A549 (cell line): ENCODE data around the gene GRIP2. TPM values are rescaled to one million over a fixed set of nuclear protein-coding genes. Genes with fewer than 3 reads are reported as not detected.
A peak's percentile ranks its signal among the peaks of the same experiment; 100 is the strongest.

Experiments
- ATAC-seq, 2 experiments: fragments of 200-7000 bp in 1 of 2; fragments of >200 bp in 1 of 2; cut with Nextera tagmentation in 1 of 2; cut with Tn5 transposase in 1 of 2; 3 replicates each; pipeline versions ENCODE4 v1.8.0 to v1.9.1; 2018 to 2020; ENCODE audit warnings: mild to moderate bottlenecking in 1 of 2, moderate library complexity in 1 of 2
- CTCF ChIA-PET: fragments of 300-600 bp; sonication (Branson Sonifier 250); formaldehyde crosslinking; extraction: SDS; loops from one replicate; lab custom pipeline; 2021; ENCODE audit warnings: antibody characterized with exemption, inconsistent platforms; lab: Yijun Ruan, JAX
- POLR2A ChIA-PET: fragments of 350-600 bp; formaldehyde crosslinking; extraction: SDS; loops from one replicate; lab custom pipeline; 2021; ENCODE audit warnings: antibody characterized with exemption, inconsistent platforms; lab: Yijun Ruan, JAX
- DNase-seq, 2 experiments: peaks; one replicate each; pipeline versions ENCODE4 v3.0.0 to v3.0.0-alpha.2; 2011 to 2016; ENCODE audit warnings: low read depth in 1 of 2, low spot score in 1 of 2
- FAIRE-seq: peaks from 2 replicates; lab custom pipeline; 2011; peaks lifted over from hg19 to GRCh38; lab: Jason Lieb, UNC
- H3K27ac ChIP-seq, 2 experiments: fragments of >200 bp; sonication (Bioruptor Twin); formaldehyde crosslinking; 3 replicates each; pipeline ENCODE4 v1.5.1; 2016 to 2017
- H3K4me1 ChIP-seq: fragments of >200 bp; sonication (Bioruptor Twin); formaldehyde crosslinking; 3 replicates; pipeline ENCODE4 v1.6.1; 2016
- H3K4me2 ChIP-seq: fragments of >200 bp; sonication (Bioruptor Twin); formaldehyde crosslinking; 3 replicates; pipeline ENCODE4 v1.6.1; 2016
- H3K4me3 ChIP-seq: fragments of >200 bp; sonication (Bioruptor Twin); formaldehyde crosslinking; 3 replicates; pipeline ENCODE4 v1.5.1; 2016
- H3K9me3 ChIP-seq: fragments of >200 bp; sonication (Bioruptor Twin); formaldehyde crosslinking; 3 replicates; pipeline ENCODE4 v1.6.1; 2016
- BHLHE40 ChIP-seq: IDR thresholded peaks from 2 replicates; pipeline ENCODE4 v1.6.1; 2012; ENCODE audit warnings: low read depth, low read length, inconsistent platforms
- CBX2 ChIP-seq: fragments of 200-600 bp; sonication (generic); IDR thresholded peaks from 2 replicates; pipeline ENCODE4 v1.6.1; 2016; ENCODE audit warnings: low read depth, mild to moderate bottlenecking, borderline replicate concordance
- CBX8 ChIP-seq: fragments of 200-600 bp; sonication (generic); IDR thresholded peaks from 2 replicates; pipeline ENCODE4 v1.6.1; 2016
- CHD2 ChIP-seq: fragments of 150-350 bp; IDR thresholded peaks from 2 replicates; pipeline ENCODE4 v1.6.1; 2014; ENCODE audit warnings: low read length; ENCODE audit not compliant: partially characterized antibody
- EP300 ChIP-seq, 2 experiments: fragments of >200 bp; sonication (Bioruptor Twin); formaldehyde crosslinking; IDR thresholded peaks; 2 replicates in 1 of 2; 3 replicates in 1 of 2; pipeline ENCODE4 v1.6.1; 2016 to 2017
- FOSL2 ChIP-seq, 2 experiments: fragments of 450-650 bp in 1 of 2; fragments of >200 bp in 1 of 2; sonication (Bioruptor Twin) in 1 of 2; formaldehyde crosslinking; IDR thresholded peaks; 2 replicates each; pipeline versions ENCODE4 v1.5.0 to v1.6.1; 2016 to 2020; ENCODE audit warnings: mild to moderate bottlenecking in 1 of 2, moderate library complexity in 1 of 2
- FOXS1 ChIP-seq: fragments of 250-450 bp; sonication (Bioruptor Pico); IDR thresholded peaks from 2 replicates; pipeline ENCODE4 v1.5.0; 2020; ENCODE audit warnings: mild to moderate bottlenecking, moderate library complexity
- GATA3 ChIP-seq: IDR thresholded peaks from 2 replicates; pipeline ENCODE4 v1.6.1; 2012; ENCODE audit warnings: borderline replicate concordance
- HDAC2 ChIP-seq: fragments of 200-600 bp; sonication (generic); IDR thresholded peaks from 2 replicates; pipeline ENCODE4 v1.6.1; 2016
- HOXB13 ChIP-seq: fragments of 250-450 bp; sonication (Bioruptor Pico); IDR thresholded peaks from 2 replicates; pipeline ENCODE4 v1.5.0; 2020; ENCODE audit warnings: low read depth, mild to moderate bottlenecking, moderate library complexity
- MAFK ChIP-seq: fragments of 450-650 bp; IDR thresholded peaks from 2 replicates; pipeline ENCODE4 v1.6.1; 2014; ENCODE audit not compliant: partially characterized antibody
- MAX ChIP-seq: IDR thresholded peaks from 2 replicates; pipeline ENCODE4 v1.6.1; 2012
- MYC ChIP-seq: IDR thresholded peaks from 2 replicates; pipeline ENCODE4 v1.6.1; 2012; ENCODE audit warnings: mild to moderate bottlenecking, inconsistent platforms, low read length, improper control_type of control experiment, borderline replicate concordance
- NPAS2 ChIP-seq: fragments of 250-450 bp; sonication (Bioruptor Pico); IDR thresholded peaks from 2 replicates; pipeline ENCODE4 v1.8.0; 2022; ENCODE audit warnings: mild to moderate bottlenecking, moderate library complexity, borderline replicate concordance
- NR3C1 ChIP-seq: fragments of >200 bp; sonication (Bioruptor Twin); formaldehyde crosslinking; IDR thresholded peaks from 3 replicates; pipeline ENCODE4 v1.6.1; 2017
- PHF8 ChIP-seq: fragments of 200-600 bp; sonication (generic); IDR thresholded peaks from 2 replicates; pipeline ENCODE4 v1.6.1; 2016; ENCODE audit warnings: low read depth, mild to moderate bottlenecking, antibody characterized with exemption, moderate library complexity, borderline replicate concordance
- RAD21 ChIP-seq, 2 experiments: fragments of >200 bp in 1 of 2; sonication (Bioruptor Twin) in 1 of 2; formaldehyde crosslinking in 1 of 2; IDR thresholded peaks in 1 of 2; conservative IDR thresholded peaks in 1 of 2; 2 replicates in 1 of 2; 3 replicates in 1 of 2; pipeline ENCODE4 v1.6.1; 2012 to 2018; ENCODE audit warnings: inconsistent platforms in 1 of 2
- RNF2 ChIP-seq: fragments of 200-600 bp; sonication (generic); IDR thresholded peaks from 2 replicates; pipeline ENCODE4 v1.6.1; 2016; ENCODE audit warnings: low read depth, mild to moderate bottlenecking, antibody characterized with exemption, moderate library complexity, borderline replicate concordance
- SMC3 ChIP-seq: fragments of >200 bp; sonication (Bioruptor Twin); formaldehyde crosslinking; IDR thresholded peaks from 3 replicates; pipeline ENCODE4 v1.6.1; 2018; ENCODE audit warnings: inconsistent platforms
- TFCP2L1 ChIP-seq: fragments of 250-450 bp; sonication (Bioruptor Pico); IDR thresholded peaks from 2 replicates; pipeline ENCODE4 v1.5.0; 2021; ENCODE audit warnings: mild to moderate bottlenecking
- TP53 ChIP-seq: fragments of 250-450 bp; sonication (Bioruptor Pico); IDR thresholded peaks from 2 replicates; pipeline ENCODE4 v1.5.0; 2021; ENCODE audit warnings: mild to moderate bottlenecking, moderate library complexity
- ZC3H11A ChIP-seq: fragments of 450-650 bp; IDR thresholded peaks from 2 replicates; pipeline ENCODE4 v1.6.1; 2014; ENCODE audit warnings: antibody characterized with exemption, mild to moderate bottlenecking
- ZFP36 ChIP-seq: fragments of 450-650 bp; IDR thresholded peaks from 2 replicates; pipeline ENCODE4 v1.6.1; 2014; ENCODE audit warnings: borderline replicate concordance; ENCODE audit not compliant: partially characterized antibody
- ZSCAN20 ChIP-seq: fragments of 250-450 bp; sonication (Bioruptor Pico); IDR thresholded peaks from 2 replicates; pipeline ENCODE4 v1.8.0; 2022; ENCODE audit warnings: mild to moderate bottlenecking, moderate library complexity
- WGBS: methylation state at CpG from one replicate; pipeline ENCODE4 v1.1.6; 2017; ENCODE audit errors: missing lambda C conversion rate; 5-methylcytosine and 5-hydroxymethylcytosine counted together
- polyA plus RNA-seq, 4 experiments: library from polyadenylated mRNA; depleted of rRNA in 3 of 4; stranded (reverse); fragments of >200 nt; fragmentation: RNase III in 1 of 4; extraction: RNeasy Plus Mini Kit Qiagen cat#74134 plus additional on column Dnase treatment in 1 of 4; gene quantifications; 2 replicates in 3 of 4; 3 replicates in 1 of 4; pipeline ENCODE4 v1.2.3, GENCODE V29; 2011 to 2017
- TF ChIP-seq, protein P1 (sequence below): IDR thresholded peaks from 2 replicates; pipeline ENCODE4 v1.6.1; 2012
- TF ChIP-seq, protein P2 (sequence below): fragments of >200 bp; sonication (Bioruptor Twin); formaldehyde crosslinking; IDR thresholded peaks from 2 replicates; pipeline ENCODE4 v1.6.1; 2016
- TF ChIP-seq, protein P3 (sequence below): fragments of >200 bp; sonication (Bioruptor Twin); formaldehyde crosslinking; IDR thresholded peaks from 3 replicates; pipeline ENCODE4 v1.5.1; 2016
- TF ChIP-seq, protein P4 (sequence below): fragments of 450-650 bp; IDR thresholded peaks from 2 replicates; pipeline ENCODE4 v1.6.1; 2014; ENCODE audit warnings: antibody characterized with exemption
- TF ChIP-seq, protein P5 (sequence below): fragments of >200 bp; sonication (Bioruptor Twin); formaldehyde crosslinking; IDR thresholded peaks from 3 replicates; pipeline ENCODE4 v1.6.1; 2016

The GRIP2 gene
- polyA plus RNA-seq, 2 of the 4 experiments (the other 2 are of a cell fraction), result 0.56 to 1.6 TPM

GRCh38 chr3:14452740-14453710 is 87.1 kb downstream of the GRIP2 start (continued):
- TF ChIP-seq FOXS1 (CRISPR knock-in tag) (no peak), CHD2 (no peak), CBX2 (no peak), MYC (no peak), FOSL2 (IDR thresholded peaks at IDR 0.05) (no peak; the same call in 1 of the 2 replicates), FOSL2 (CRISPR knock-in tag; IDR thresholded peaks at IDR 0.05) (peak; percentile 93), TFCP2L1 (CRISPR knock-in tag) (no peak), SMC3 (peak; percentile 25; the same call in 1 of the 3 replicates), NPAS2 (CRISPR knock-in tag) (no peak), TP53 (CRISPR knock-in tag) (no peak), MAX (peak; percentile 42; the same call in 1 of the 2 replicates), EP300 (IDR thresholded peaks at IDR 0.05) (peak in 1 of 2 experiments; percentile 59; a peak in 2 of 5 replicates), CBX8 (no peak), ZSCAN20 (CRISPR knock-in tag) (no peak), MAFK (no peak), HDAC2 (peak; percentile 74; the same call in 1 of the 2 replicates), NR3C1 (no peak), BHLHE40 (no peak), PHF8 (no peak), RNF2 (no peak)
- TF ChIP-seq, protein P1, sequence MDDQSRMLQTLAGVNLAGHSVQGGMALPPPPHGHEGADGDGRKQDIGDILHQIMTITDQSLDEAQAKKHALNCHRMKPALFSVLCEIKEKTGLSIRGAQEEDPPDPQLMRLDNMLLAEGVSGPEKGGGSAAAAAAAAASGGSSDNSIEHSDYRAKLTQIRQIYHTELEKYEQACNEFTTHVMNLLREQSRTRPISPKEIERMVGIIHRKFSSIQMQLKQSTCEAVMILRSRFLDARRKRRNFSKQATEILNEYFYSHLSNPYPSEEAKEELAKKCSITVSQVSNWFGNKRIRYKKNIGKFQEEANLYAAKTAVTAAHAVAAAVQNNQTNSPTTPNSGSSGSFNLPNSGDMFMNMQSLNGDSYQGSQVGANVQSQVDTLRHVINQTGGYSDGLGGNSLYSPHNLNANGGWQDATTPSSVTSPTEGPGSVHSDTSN, result no peak
- TF ChIP-seq, protein P2, sequence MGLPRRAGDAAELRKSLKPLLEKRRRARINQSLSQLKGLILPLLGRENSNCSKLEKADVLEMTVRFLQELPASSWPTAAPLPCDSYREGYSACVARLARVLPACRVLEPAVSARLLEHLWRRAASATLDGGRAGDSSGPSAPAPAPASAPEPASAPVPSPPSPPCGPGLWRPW, result no peak
- TF ChIP-seq, protein P3, sequence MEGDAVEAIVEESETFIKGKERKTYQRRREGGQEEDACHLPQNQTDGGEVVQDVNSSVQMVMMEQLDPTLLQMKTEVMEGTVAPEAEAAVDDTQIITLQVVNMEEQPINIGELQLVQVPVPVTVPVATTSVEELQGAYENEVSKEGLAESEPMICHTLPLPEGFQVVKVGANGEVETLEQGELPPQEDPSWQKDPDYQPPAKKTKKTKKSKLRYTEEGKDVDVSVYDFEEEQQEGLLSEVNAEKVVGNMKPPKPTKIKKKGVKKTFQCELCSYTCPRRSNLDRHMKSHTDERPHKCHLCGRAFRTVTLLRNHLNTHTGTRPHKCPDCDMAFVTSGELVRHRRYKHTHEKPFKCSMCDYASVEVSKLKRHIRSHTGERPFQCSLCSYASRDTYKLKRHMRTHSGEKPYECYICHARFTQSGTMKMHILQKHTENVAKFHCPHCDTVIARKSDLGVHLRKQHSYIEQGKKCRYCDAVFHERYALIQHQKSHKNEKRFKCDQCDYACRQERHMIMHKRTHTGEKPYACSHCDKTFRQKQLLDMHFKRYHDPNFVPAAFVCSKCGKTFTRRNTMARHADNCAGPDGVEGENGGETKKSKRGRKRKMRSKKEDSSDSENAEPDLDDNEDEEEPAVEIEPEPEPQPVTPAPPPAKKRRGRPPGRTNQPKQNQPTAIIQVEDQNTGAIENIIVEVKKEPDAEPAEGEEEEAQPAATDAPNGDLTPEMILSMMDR, result no peak

DNA sequence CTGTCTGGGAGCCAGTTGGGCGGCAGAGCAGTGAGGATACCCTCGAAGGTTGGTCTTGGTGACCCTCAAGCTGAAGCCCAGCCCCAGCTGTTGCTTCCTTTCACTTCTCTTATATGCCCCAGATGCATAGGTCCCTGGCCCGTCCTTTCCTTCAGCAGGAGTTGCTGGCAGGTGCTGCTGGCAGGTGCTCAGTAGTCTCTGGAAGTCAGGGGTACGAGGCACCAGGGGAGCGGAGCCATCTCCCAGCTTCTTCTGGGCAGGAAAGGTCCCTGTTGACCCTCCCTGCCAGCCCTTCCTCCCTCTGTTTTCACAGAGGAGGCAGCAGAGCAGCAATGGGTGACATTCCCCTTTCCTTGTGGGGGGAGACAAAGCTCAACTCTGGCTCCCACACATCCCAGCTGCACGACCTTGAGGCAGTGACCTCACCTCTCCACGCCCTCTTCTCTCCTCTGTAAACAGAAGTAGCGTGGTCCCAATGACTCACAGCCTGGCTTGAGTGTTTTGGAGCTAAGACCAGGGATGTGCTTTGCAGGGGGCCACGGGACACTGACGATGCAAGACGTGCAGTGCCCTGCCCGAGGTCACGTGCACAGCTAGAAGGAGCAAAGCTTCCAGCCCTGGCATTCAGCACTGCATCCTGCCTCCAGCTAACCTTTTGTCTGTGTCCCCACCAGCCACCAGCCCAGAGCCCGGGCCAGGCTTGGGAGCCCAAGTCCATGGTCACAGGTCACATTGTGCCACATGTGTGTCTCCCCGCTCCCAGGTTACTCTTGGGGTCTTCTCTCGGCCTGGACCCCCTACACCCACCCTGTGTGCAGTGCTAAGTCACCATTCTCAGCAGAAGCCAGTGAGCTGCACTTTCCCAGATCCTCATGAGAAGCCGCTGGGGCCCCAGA is 88.0 kb downstream of the GRIP2 start:
- DNase-seq (peak; percentile 91 to 93), ATAC-seq (peak; percentile 75 to 83), FAIRE-seq (peak; percentile 98)
- ChIA-PET CTCF (interaction anchor here (0.8 to 3.5 kb wide), 12 partner anchors 10 to 193 kb away, joined by 3 to 23 read pairs (median 4); partner anchors contain the start of gene SLC6A6), POLR2A (interaction anchor here (0.9 to 1.7 kb wide), 8 partner anchors 15 to 273 kb away, joined by 3 to 13 read pairs (median 4); partner anchors contain the start of genes LSM3 and SLC6A6)
- H3K4me3 ChIP-seq, result peak overlapping the region; percentile 32; the same call in 1 of the 3 replicates
- H3K27ac ChIP-seq, result peak overlapping the region; percentile 90 to 97
- 0 out of 3 replicates have a peak, but pooled peaks cover 4% of the 10 kb centered on the region for H3K9me3 ChIP-seq
- peak overlapping the region; percentile 92 for H3K4me2 ChIP-seq
- H3K4me1 ChIP-seq, result peaks cover 53% of the 10 kb centered on the region
- WGBS, result 41% methylated on average over 17 of the region's 17 CpGs
- TF ChIP-seq FOXS1 (CRISPR knock-in tag), result no peak; the same call in 1 of the 2 replicates
- TF ChIP-seq GATA3, result peak; percentile 73; the same call in 1 of the 2 replicates
- no peak for TF ChIP-seq TP53 (CRISPR knock-in tag)
- TF ChIP-seq MAFK, result no peak
- no peak; a peak in 1 of 5 replicates for TF ChIP-seq RAD21 (conservative IDR thresholded peaks at IDR 0.05 in 1 of 2, IDR thresholded peaks at IDR 0.05 in 1 of 2)
- TF ChIP-seq ZC3H11A, result no peak
- TF ChIP-seq, protein P4, sequence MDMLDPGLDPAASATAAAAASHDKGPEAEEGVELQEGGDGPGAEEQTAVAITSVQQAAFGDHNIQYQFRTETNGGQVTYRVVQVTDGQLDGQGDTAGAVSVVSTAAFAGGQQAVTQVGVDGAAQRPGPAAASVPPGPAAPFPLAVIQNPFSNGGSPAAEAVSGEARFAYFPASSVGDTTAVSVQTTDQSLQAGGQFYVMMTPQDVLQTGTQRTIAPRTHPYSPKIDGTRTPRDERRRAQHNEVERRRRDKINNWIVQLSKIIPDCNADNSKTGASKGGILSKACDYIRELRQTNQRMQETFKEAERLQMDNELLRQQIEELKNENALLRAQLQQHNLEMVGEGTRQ, result peak; percentile 90
- TF ChIP-seq HOXB13 (CRISPR knock-in tag), result no peak
- peak; percentile 49; the same call in 1 of the 2 replicates for TF ChIP-seq NPAS2 (CRISPR knock-in tag)
- peak; percentile 94 for TF ChIP-seq ZFP36
- TF ChIP-seq, protein P5, sequence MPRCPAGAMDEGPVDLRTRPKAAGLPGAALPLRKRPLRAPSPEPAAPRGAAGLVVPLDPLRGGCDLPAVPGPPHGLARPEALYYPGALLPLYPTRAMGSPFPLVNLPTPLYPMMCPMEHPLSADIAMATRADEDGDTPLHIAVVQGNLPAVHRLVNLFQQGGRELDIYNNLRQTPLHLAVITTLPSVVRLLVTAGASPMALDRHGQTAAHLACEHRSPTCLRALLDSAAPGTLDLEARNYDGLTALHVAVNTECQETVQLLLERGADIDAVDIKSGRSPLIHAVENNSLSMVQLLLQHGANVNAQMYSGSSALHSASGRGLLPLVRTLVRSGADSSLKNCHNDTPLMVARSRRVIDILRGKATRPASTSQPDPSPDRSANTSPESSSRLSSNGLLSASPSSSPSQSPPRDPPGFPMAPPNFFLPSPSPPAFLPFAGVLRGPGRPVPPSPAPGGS, result peak; percentile 41; the same call in 1 of the 3 replicates
- TF ChIP-seq TFCP2L1 (CRISPR knock-in tag), result no peak
- peak; percentile 84 for TF ChIP-seq BHLHE40
